DMS 273 (cell line): ENCODE results near the gene TAS1R1.
A peak's percentile ranks its signal among the peaks of the same experiment; 100 is the strongest.
"Not testable (repeated sequence)": the region's sequence is repeated elsewhere in the genome, so short reads cannot be mapped to it uniquely, and the experiment has no call there.

ENCODE experiments used
- DNase-seq: peaks from one replicate; lab custom pipeline; 2025; ENCODE audit not compliant: unreplicated experiment; lab: John Stamatoyannopoulos, UW

The TAS1R1 gene

DNA sequence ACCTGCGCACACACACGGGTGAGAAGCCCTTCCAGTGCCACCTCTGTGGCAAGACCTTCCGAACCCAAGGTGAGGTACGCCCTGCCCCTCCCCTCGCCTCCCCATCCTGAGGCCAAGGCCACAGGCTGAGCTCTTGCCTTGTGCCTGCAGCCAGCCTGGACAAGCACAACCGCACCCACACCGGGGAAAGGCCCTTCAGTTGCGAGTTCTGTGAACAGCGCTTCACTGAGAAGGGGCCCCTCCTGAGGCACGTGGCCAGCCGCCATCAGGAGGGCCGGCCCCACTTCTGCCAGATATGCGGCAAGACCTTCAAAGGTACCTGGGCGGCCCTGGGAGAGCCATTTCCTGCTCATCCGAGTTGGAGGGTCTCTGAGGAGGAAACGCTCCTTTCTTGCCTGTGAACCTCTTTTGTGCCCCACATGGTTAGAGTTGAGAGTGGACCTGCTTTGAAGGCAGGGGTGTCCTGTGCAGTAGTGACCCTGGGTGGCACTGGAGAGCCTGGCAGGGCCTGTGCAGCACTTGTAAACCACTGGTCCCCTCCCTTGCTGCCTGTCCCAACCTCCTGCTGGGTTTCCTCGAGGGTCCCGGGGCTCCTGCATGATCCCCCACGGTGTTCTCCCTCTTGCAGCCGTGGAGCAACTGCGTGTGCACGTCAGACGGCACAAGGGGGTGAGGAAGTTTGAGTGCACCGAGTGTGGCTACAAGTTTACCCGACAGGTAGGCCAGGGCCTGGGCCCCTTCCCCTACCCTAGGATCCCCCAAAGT is 33.2 kb downstream of the TAS1R1 start:
- no peak for DNase-seq

DNA sequence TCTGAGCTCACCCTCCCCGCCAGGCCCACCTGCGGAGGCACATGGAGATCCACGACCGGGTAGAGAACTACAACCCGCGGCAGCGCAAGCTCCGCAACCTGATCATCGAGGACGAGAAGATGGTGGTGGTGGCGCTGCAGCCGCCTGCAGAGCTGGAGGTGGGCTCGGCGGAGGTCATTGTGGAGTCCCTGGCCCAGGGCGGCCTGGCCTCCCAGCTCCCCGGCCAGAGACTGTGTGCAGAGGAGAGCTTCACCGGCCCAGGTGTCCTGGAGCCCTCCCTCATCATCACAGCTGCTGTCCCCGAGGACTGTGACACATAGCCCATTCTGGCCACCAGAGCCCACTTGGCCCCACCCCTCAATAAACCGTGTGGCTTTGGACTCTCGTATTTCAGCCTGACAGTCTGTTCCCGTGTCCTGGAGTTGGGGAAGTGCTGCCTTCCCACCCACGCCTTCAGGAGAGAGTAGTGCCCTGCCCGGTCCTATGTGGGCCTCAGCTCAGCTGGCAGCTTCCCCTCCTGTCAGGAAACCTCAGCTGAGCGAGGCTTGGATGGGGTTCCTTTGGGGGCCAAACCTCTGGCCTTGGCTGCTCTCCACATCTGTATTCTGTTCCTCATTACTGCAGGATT is 33.9 kb downstream of the TAS1R1 start:
- DNase-seq, result no peak

DNA sequence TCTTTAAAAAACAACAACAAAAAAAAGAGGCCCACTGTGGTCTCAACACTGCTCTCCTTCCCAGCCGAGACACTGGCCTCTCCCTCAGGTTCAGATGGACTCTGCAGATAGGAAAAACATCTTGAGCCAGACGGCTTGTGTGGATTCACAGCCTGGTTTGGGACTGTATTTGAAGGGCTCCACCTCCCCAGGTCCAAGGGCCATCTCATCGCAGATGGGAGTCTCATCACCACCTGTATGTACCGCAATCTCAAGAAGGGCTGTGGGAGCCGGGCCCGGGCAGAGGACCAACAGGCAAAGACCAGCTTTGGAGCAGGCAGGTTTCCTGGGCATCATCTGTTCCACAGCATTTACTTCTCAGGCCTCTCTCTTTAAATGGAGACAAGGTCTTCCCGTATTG is 34.9 kb downstream of the TAS1R1 start:
- DNase-seq, result no peak

DNA sequence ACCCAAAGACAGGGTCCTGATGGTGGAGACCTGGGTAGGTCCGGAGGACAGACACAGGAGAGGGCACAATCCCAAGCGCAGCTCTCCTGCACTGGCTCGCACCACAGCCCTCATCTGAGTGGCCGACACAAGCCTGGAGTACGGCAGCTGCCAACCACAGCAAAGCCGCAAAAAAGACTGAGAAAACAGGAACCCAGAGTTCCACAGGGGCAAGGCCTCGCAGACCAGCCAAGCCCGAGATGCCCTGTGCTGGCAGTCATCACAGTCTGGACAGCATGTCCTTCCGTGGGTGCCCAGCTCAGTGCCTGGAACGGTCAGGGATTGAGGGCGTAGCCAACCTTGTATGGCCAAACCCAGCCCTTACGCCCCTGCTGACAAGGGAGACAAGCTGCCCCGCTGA is 36.1 kb downstream of the TAS1R1 start:
- no peak for DNase-seq

DNA sequence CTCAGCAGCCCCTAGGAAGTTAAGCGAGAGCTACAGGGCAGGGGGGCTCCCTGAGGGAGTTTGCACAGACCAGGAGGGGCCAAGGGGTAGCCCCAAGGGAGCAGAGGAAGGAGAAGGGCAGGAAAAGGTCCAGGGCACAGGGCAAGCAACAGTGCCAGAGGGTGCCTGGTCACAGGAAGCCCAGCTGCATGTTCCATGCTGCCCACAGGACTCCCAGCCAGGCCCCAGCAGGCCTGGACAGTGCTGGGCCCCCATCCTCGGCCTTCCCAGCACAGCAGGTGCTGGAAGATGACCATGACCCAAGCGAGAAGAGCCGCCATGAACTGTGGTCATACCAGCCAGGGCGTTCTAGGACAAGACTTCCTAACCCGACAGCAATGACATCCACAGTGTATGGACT is 36.5 kb downstream of the TAS1R1 start:
- DNase-seq, result no peak

DNA sequence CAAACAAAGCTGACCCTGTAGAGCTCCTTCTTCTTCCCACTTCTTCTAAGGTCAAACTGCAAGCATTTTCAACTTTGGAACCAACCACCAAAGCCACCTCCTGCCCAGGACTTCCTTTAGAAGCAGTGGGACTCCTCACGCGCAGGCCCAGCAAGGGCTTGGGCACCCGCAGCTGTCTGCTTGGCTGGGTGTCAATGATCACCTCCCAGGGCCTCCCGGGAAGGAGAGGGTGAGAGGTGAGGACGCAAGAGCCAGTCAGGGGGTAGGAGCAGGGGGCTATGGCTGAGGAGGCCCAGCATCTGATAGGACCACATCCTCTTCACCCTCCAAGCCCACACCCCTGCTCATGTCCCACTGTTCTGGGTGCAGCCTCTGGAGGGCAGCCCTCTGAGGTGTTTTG is 37.3 kb downstream of the TAS1R1 start:
- DNase-seq, result peak; percentile 38

DNA sequence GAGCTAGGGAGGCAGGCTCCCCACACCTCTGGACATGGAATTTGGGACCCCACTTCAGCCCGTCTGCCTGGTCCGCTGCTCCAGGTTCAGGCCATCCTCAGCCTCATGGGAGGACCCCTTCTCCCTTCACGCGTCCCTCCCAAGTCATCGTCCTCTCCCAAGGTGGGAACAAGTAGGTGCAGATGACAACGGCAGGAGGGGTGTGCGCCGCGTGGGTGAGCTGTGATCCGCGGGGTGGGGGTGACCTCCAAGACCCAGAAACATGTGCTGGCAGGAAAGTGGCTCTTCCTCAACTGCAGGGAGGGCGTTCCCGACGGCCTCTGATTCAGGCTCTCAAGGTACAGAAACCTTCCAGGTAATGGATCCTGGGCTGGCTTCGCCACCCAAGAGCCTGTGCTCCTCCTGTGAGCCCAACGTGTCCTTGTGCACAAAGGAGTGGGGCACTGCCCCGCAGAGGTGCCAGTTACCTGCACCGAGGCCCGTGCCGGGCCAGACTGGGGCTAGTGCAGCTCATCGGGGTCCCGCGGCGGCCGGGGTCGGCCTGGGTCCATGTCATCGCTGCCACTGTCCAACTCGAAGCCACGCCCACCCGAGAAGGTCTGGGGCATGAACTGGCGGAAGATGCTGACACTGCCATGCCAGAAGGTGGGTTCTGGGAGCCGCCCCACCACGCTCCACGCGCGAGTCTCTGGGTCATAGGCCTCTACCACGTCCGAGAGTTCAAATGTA is 37.9 kb downstream of the TAS1R1 start:
- DNase-seq, result no peak

DNA sequence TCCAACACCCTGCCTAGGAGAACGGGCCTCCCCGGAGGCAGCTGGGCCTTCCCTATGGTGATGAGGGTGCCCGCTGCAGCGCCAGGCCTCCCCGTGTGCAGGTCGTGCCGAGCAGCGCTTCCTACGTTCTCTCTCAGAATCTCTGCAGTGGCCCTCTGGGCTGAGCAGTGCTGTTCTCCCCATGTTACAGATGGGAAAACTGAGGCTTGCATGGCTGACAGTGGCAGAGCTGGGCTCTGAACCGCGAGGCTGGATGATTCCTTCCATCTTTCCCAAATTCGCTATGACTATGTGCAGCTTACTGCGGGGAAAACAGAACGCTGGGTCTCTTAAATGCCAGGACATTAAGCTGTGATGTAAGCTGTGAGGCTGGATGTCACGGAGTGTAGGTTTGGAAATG is 38.7 kb downstream of the TAS1R1 start:
- no peak for DNase-seq

DNA sequence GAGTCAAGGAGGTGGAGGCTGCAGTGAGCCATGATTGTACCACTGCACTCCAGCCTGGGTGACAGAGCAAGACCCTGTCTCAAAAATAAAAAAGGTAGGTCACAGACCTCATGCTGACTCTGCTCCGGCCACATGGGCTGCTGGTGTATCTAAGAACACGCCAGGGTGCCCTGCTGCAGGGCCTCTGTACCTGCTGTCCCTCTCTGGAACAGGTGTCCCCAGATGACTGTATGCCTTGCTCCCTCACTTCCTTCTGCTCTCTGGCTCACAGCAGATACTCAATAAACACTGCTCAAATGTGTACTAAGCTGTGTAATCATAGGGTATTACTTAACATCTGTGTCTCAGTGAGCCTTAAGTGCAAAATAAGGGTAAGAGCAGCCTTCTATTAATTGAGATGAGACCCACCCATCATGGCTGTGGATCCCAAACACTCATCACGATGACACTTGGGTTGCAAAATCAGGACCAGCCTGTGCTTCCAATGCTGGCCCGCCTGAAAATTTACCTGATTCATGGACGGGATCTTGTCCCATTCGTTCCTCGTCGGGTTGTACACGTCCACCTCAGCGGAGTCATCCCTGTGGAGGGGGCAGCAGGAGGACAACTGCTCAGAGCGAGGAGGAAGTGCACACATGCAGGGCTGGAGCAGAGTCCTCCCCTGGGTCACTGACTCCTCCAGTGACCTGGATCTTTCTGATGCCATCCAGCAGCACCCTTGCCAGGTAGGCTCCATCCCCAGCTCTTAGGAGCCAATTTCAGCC is 40.1 kb downstream of the TAS1R1 start:
- DNase-seq, result no peak

DNA sequence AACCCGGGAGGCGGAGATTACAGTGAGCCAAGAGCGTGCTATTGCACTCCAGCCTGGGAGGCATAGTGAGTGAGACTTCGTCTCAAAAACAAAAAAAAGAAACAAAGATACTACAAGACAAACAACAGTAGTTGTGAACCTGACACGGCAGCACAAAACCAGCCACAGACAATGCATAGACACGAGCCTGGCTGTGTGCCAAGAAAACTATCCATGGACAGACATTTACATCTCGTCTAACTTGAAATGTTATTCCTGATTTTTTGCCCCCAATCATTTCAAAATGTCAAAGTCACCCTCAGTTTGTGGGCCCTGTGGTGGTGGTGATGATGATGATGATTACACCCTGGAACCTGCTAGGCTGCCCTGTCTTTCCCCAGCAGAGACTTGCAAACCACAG is 41.2 kb downstream of the TAS1R1 start:
- DNase-seq, result no peak

DNA sequence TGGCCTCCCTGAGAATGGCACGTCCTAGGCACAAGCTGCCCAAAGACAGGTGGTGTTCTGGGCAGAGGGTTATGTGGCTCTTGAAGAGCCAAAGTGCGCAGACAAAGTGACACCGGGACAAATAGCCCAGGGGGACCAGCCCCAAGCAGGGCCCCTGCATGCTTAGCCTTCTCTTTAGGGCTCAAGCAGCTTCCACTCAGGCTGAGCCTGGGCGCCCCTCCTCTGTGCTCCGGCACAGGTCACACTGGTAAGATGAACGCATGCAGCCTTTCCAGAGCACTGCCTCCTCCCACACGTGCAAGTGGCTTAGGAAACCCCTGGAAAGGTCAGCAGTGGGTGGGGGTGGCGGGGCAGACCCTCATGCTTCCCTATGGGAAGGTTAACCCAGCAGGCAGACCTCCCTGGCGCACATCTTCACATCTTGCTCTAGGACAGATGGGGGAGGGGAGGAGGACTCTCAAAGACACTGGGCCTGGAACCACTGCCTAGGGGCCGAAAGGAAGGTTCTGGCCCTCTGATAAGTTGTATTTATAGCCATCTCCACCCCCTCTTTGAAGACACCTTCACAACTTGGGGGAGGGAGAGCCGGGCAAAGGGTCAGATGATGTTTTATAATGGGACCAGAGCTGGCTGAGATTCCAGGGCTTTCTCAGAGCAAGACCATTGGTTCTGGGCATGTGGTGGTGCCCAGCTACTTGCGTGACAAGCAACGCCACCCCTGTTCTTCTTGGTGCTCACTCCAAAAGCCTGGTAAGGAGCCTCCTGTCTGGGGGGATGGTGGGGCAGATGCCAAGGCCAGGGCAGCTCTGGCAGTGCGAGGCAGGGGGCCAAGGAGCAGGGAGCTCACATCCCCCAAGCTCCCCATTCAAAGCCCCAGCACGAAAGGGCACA is 42.0 kb downstream of the TAS1R1 start:
- DNase-seq, result no peak

DNA sequence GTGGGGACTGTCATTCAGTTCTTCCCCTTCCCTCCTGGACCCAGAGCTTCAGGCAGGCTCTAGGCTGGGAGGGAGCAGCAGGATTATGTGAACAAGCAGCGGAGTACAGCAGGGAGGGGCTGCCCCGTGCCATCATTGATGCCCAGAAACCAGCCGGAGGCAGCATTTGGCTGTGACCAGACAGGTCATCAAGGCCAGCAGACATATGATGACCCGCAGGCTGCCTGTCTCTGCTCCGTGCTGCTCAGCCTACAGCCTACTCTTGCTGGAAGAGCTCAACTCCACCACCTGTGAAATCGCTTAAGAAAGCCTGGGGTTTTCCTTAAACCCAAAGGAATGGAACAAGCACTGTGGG is 42.6 kb downstream of the TAS1R1 start:
- DNase-seq, result no peak

DNA sequence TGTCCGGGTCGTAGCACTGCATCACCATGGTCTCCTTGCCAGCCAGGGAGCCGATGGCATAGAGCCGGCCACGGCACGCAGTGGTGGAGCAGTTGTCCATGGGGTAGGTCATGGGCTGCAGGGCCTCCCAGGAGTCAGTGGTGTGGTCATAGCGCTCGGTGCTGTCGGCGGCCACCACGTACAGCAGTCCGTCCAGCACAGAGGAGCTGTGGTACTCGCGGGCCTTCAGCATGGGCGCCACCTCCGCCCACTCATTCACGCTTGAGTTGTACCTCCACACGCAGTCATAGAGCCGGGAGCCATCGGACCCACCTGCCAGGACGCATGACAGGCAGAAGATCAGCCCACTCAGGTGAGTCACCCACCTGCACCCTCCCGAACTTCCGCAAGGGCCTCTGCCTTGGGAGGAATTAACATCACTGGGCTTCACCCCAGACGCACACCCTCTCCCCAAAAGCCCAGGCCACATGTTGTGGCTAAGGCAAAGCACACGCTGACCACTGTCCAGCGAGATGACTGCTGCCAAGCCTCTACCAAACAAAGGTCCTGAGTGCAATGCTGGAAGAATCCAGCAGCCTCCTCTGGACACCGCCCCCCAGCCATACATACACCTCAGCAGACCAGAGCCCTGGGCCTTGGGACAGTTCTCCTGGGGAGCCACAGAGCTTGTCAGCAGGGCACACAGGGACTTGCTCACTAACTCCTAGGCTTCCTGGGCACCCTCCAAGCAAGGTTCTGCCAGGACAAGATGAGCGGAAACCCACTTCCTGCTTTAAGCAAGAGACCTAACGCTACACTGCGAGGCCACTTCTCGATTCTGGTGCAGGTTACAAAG is 44.3 kb downstream of the TAS1R1 start:
- no peak for DNase-seq

DNA sequence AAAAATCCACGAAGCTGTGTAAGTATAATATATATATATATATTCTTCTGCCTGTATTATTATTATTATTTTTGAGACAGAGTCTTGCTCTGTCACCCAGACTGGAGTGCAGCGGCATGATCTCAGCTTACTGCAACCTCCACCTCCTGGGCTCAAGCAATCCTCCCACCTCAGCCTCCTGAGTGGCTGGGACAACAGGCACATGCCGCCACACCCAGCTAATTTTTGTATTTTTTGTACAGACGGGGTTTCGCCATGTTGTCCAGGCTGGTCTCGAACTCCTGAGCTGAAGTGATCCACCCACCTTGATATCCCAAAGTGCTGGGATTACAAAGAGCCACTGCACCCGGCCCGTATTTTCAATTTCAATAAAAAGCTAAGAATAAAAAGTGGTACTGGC is 44.9 kb downstream of the TAS1R1 start:
- DNase-seq, result not testable (repeated sequence)

DNA sequence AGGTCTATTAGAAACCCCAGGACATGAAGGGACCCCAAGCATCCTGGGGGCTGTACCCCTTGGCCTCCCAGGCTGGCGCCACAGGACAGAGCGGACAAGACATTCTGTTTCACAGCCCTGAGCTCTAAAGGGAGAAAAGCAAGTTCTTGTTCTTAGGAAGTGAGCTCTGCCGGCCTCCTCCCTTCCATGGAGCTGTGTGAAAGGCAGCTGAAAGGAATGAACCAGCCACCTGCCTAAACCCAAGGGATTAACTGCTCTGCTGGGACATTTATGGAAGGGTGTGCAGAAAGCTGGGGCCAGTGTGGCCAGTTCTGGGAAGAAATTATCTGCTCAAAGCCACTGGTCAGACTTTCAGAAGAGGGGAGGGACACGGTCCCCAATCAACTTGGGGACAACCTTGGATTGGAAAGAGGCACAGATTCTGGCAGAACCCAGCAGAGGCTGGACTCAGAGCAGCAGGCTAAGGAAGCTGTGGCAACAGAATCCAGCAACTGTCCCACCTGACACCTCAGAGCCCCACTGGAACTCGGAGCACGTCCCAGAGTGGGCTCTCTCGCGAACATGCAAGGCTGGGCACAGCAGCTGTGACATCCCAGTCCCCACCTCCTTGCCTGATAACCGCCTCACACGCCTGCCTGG is 45.4 kb downstream of the TAS1R1 start:
- no peak for DNase-seq

DNA sequence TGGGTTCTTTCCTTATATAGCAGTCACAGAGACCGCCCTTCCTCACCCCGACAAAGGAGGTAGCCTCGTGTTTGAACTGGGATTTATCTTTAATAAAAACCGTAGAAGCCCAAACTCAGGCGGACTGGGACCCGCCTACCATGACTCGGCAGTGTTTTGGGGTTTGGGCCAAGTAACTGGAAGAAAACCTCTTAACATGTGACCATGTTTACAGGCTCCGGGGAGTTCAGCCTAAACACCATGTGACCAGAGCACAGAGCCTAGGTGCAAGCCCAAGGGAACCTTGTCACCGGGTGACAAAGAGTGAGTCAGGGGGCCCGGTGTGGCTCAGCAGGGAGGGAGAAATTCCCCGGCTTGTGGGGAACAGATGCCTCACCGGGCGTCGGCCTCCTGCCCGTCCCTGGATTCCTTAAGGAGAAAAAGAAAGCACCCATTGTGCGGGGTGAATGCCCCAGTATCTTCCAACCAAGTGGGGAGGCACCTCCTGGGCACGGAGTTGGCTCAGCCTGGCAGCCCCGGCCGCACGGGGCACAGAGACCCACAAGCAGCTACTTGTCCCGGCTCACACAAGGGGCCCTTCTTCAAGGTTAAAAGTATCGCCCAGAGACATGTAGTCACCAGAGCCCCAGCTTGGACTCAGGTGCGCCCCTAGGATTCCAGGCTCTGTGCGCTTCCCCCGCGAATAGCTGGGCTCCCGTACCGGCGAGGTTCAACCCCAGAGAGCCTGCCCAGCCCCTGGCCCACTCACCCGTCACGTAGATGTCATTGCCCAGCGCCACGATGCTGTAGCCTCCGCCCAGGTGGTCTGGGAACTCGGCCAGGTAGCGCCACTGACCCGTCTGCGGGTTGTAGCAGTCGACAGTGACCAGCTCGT is 46.2 kb downstream of the TAS1R1 start:
- DNase-seq, result peak; percentile 81

DNA sequence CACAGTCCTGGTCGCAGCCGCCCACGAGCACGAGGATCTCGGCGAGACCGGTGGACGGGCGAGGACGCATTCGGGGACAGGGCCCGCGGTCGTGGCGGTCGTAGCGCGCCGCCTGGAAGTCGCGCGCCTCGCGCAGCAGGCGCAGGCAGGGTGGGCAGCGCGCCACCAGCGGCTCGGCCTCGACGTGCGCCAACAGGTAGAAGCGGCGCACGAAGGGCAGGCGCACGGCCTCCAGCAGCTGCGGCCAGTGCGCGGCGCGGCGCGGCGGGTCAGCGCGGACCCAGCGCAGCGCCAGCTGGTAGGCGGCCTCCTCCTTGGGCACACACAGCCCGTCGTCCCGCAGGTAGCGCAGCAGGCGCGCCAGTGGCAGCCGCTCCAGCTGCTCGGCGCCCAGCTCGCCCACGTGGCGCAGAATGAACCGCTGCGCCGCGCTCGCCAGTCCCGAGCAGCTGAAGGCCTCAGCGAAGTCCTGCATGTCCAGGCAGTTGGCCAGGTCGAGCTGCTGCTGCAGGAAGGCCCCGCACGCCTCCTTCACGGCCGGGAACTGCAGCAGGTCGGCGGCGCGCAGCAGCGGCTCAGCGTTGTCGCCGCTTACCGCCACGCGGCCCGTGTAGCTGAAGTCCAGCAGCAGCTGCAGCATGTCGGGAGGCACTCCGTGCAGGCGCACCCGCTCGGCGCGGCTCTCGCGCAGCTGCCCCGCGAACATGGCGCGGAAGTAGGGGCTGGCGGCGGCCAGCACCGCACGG is 47.0 kb downstream of the TAS1R1 start:
- DNase-seq, result peak; percentile 89
